Prostate gland (tissue), 2 donors: Measurements from ENCODE around the gene TRPV4. TPM values are rescaled to one million over a fixed set of nuclear protein-coding genes. Genes with fewer than 3 reads are reported as not detected.

Experiments
- DNase-seq: peaks from one replicate; pipeline ENCODE4 v3.0.0-alpha.2; 2019; ENCODE audit warnings: low spot score
- H3K27ac ChIP-seq, 2 donors: fragments of 200-600 bp; sonication (generic); 2 replicates each; pipeline ENCODE4 v1.5.1; 2017 to 2019
- H3K27me3 ChIP-seq: fragments of 200-600 bp; sonication (generic); replicated peaks from 2 replicates; pipeline ENCODE4 v1.5.1; 2019; ENCODE audit not compliant: insufficient read depth
- H3K36me3 ChIP-seq, 2 donors: fragments of 200-600 bp; sonication (generic); 1 replicate in 1 of 2; 2 replicates in 1 of 2; pipeline versions ENCODE4 v1.5.1 to v1.8.1; 2017 to 2019
- H3K4me1 ChIP-seq: fragments of 200-600 bp; sonication (generic); replicated peaks from 2 replicates; pipeline ENCODE4 v1.5.1; 2019
- H3K4me3 ChIP-seq, 2 donors: fragments of 200-600 bp; sonication (generic); 2 replicates each; pipeline ENCODE4 v1.5.1; 2017 to 2019
- H3K9me3 ChIP-seq: fragments of 200-600 bp; sonication (generic); 2 replicates; pipeline ENCODE4 v1.5.1; 2017
- CTCF ChIP-seq, 4 experiments: fragments of 200-600 bp in 2 of 4; fragments of 450-650 bp in 2 of 4; sonication (generic) in 2 of 4; IDR thresholded peaks; 1 replicate in 3 of 4; 2 replicates in 1 of 4; pipeline ENCODE4 v1.5.1; 2016 to 2019; ENCODE audit warnings: antibody characterized with exemption in 4 of 4, mild to moderate bottlenecking in 2 of 4, moderate library complexity in 2 of 4
- POLR2A ChIP-seq: fragments of 450-650 bp; IDR thresholded peaks from one replicate; pipeline ENCODE4 v1.6.1; 2016; ENCODE audit warnings: antibody characterized with exemption, mild to moderate bottlenecking
- POLR2AphosphoS5 ChIP-seq: sonication (generic); formaldehyde crosslinking; IDR thresholded peaks from one replicate; pipeline ENCODE4 v1.6.1; 2017; ENCODE audit warnings: antibody characterized with exemption
- WGBS: methylation state at CpG from one replicate; pipeline ENCODE4 v1.1.5; 2018; 5-methylcytosine and 5-hydroxymethylcytosine counted together
- intact Hi-C: fragments of 100-400 bp; cut with DNase I; formaldehyde crosslinking; loops from one replicate; pipeline ENCODE4 v1.14.2; 2022
- total RNA-seq, 2 donors: library from RNA; depleted of rRNA; stranded (reverse); fragments of >200 nt; gene quantifications; one replicate each; pipeline ENCODE4 v1.1.0, GENCODE V29; 2016

Gene TRPV4
- total RNA-seq, 2 donors from 2014 or later = 4.6 to 8.0 TPM

- Histone ChIP-seq H3K4me3 (no peak overlapping the region), H3K27ac (no peak overlapping the region), H3K36me3 (no peaks in the 10 kb centered on the region), H3K27me3 (no peaks in the 10 kb centered on the region), H3K9me3 (no peaks in the 10 kb centered on the region), H3K4me1 (no peaks in the 10 kb centered on the region)
- intact Hi-C loops = no loop called here
- WGBS = 94% methylated on average over 6 of the region's 6 CpGs
- DNase-seq = no peak
- TF ChIP-seq CTCF (IDR thresholded peaks at IDR 0.05) = no peak
- no peak for TF ChIP-seq POLR2A
- TF ChIP-seq POLR2AphosphoS5 = no peak
These were observed 67.8 kb downstream of the TRPV4 start for GRCh38 chr12:109765446-109765810.

- intact Hi-C loops = no loop called here
- TF ChIP-seq POLR2AphosphoS5 (no peak), CTCF (IDR thresholded peaks at IDR 0.05) (no peak), POLR2A (no peak)
- H3K27me3 ChIP-seq = no peaks in the 10 kb centered on the region
- DNase-seq = no peak
- no peak overlapping the region for H3K27ac ChIP-seq
- WGBS = 71% methylated on average over 16 of the region's 18 CpGs
- H3K4me3 ChIP-seq = no peak overlapping the region
- no peaks in the 10 kb centered on the region for H3K36me3 ChIP-seq
- H3K4me1 ChIP-seq = no peaks in the 10 kb centered on the region
- no peaks in the 10 kb centered on the region for H3K9me3 ChIP-seq
These were observed 68.3 kb downstream of the TRPV4 start for GRCh38 chr12:109764776-109765445.

- TF ChIP-seq CTCF (IDR thresholded peaks at IDR 0.05) = no peak
- no peak for TF ChIP-seq POLR2A
- no peak for TF ChIP-seq POLR2AphosphoS5
- Histone ChIP-seq H3K36me3 (no peaks in the 10 kb centered on the region), H3K27ac (no peak overlapping the region), H3K4me3 (no peak overlapping the region), H3K27me3 (no peaks in the 10 kb centered on the region), H3K9me3 (no peaks in the 10 kb centered on the region), H3K4me1 (no peaks in the 10 kb centered on the region)
- DNase-seq = no peak
- intact Hi-C loops = no loop called here
- WGBS = 98% methylated on average over 3 of the region's 3 CpGs
These were observed 69.1 kb downstream of the TRPV4 start for GRCh38 chr12:109764123-109764522.

- DNase-seq = no peak
- no peaks in the 10 kb centered on the region for H3K4me1 ChIP-seq
- TF ChIP-seq POLR2AphosphoS5 (no peak), POLR2A (no peak), CTCF (IDR thresholded peaks at IDR 0.05) (no peak)
- no peaks in the 10 kb centered on the region for H3K9me3 ChIP-seq
- intact Hi-C loops = no loop called here
- no peaks in the 10 kb centered on the region for H3K27me3 ChIP-seq
- H3K36me3 ChIP-seq = no peaks in the 10 kb centered on the region
- no peak overlapping the region for H3K4me3 ChIP-seq
- no peak overlapping the region for H3K27ac ChIP-seq
- 91% methylated on average over 3 of the region's 3 CpGs for WGBS
These were observed 69.9 kb downstream of the TRPV4 start for GRCh38 chr12:109763201-109763841.

DNA sequence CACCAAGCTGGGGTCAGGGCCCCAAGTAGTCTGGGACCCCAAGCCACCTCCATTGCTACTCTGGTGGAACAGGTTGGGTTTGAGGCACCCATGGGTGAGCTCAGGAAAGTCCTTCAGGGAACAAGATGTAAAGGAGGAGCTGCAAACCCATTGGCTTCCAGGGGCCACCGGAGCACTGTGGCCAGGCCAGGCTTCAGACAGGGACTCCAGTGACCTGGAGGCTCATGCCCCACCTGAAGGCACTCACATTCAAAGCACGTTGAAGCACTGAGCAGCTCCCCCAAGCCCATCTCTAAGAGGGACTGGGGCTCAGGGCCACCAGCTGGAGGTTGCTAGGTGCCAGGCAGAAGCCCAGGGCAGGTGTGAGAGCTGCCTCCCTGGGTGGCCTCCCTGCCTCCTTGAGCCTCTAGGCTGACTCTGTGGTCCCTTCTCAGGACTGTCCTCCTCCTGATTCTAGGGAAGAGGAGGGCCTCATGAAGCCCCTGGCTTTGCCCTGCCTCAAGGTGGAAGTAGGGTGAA is 70.5 kb downstream of the TRPV4 start:
- H3K9me3 ChIP-seq = no peaks in the 10 kb centered on the region
- no peak overlapping the region for H3K27ac ChIP-seq
- H3K4me3 ChIP-seq = no peak overlapping the region
- H3K36me3 ChIP-seq = no peaks in the 10 kb centered on the region
- no peaks in the 10 kb centered on the region for H3K27me3 ChIP-seq
- 100% methylated on average over 2 of the region's 2 CpGs for WGBS
- H3K4me1 ChIP-seq = no peaks in the 10 kb centered on the region
- TF ChIP-seq POLR2A (no peak), POLR2AphosphoS5 (no peak)
- intact Hi-C loops = no loop called here
- DNase-seq = no peak
